Aorta (tissue), 5 donors: ENCODE data around the gene PPME1. TPM values are rescaled to one million over a fixed set of nuclear protein-coding genes. Genes with fewer than 3 reads are reported as not detected.

Experiments used
- ATAC-seq: fragments of 200-7000 bp; cut with Tn5 transposase; one replicate; pipeline ENCODE4 v1.9.1; 2022; ENCODE audit warnings: moderate library complexity; ENCODE audit not compliant: low FRiP score
- DNase-seq, 2 donors: peaks; one replicate each; pipeline ENCODE4 v3.0.0-alpha.2; 2020
- H3K27ac ChIP-seq, 2 donors: one replicate each; pipeline ENCODE4 v1.5.1; 2013; ENCODE audit warnings: low read length in 2 of 2, mild to moderate bottlenecking in 2 of 2, moderate library complexity in 2 of 2, control low read depth in 1 of 2, inconsistent platforms in 1 of 2, low read depth in 1 of 2
- H3K27me3 ChIP-seq, 2 donors: one replicate each; pipeline ENCODE4 v1.6.1; 2013; ENCODE audit warnings: control low read depth in 1 of 2, low read length in 1 of 2, mild to moderate bottlenecking in 1 of 2, moderate library complexity in 1 of 2; ENCODE audit not compliant: insufficient read depth in 2 of 2, control insufficient read depth in 1 of 2
- H3K36me3 ChIP-seq, 2 donors: one replicate each; pipeline ENCODE4 v1.6.1; 2013; ENCODE audit warnings: control low read depth in 1 of 2, low read length in 1 of 2, mild to moderate bottlenecking in 1 of 2; ENCODE audit not compliant: insufficient read depth in 2 of 2, control insufficient read depth in 1 of 2
- H3K4me1 ChIP-seq, 2 donors: one replicate each; pipeline ENCODE4 v1.6.1; 2013; ENCODE audit warnings: low read length in 2 of 2, control low read depth in 1 of 2, mild to moderate bottlenecking in 1 of 2, moderate library complexity in 1 of 2; ENCODE audit not compliant: insufficient read depth in 2 of 2, control insufficient read depth in 1 of 2
- H3K4me3 ChIP-seq, 2 donors: one replicate each; pipeline ENCODE4 v1.5.1; 2013; ENCODE audit warnings: low read length in 2 of 2, control low read depth in 1 of 2, mild to moderate bottlenecking in 1 of 2
- H3K9me3 ChIP-seq: one replicate; pipeline ENCODE4 v1.6.1; 2013; ENCODE audit warnings: mild to moderate bottlenecking, low read length; ENCODE audit not compliant: control insufficient read depth
- WGBS, 2 donors: extraction: QIAGEN DNeasy Blood & Tissue Kit; methylation state at CpG; one replicate each; pipeline ENCODE4 v1.1.7; 2013; 5-methylcytosine and 5-hydroxymethylcytosine counted together
- intact Hi-C, 2 donors: fragments of 100-400 bp; cut with DNase I; formaldehyde crosslinking; loops; one replicate each; pipeline versions ENCODE4 v1.14.2 to v1.15.0; 2022
- polyA plus RNA-seq, 2 donors: library from polyadenylated mRNA; stranded (reverse); fragments of 200-250 nt; gene quantifications; one replicate each; pipeline ENCODE4 v1.2.3, GENCODE V29; 2013
- total RNA-seq, 2 donors: library from RNA; stranded (reverse); fragmentation: NEBNext Ultra II Directional; extraction: Animal tissue kit (Norgen Biotek cat#: 25700); gene quantifications; one replicate each; pipeline ENCODE4 v1.2.1, GENCODE V29; 2021
- donor health status: healthy with polysubstance abuse.
- donor health status: Bipolar disorder and iron deficiency.
- donor health status: DM: no; HTN: no; CAD: no.
- donor health status: DM: no; HTN: no; CAD: no.
- donor health status: DM: yes; HTN: yes; CAD: no.

PPME1 gene
- total and polyA plus RNA-seq, 4 donors: 17.2 to 43.2 (median 29.2) TPM

GRCh38 chr11:74171630-74171968, 510 bp downstream of the PPME1 start:
- Histone ChIP-seq H3K27me3 (no peaks in the 10 kb centered on the region), H3K27ac (peak overlapping the region; percentile 3 to 61), H3K4me3 (peak overlapping the region; percentile 61 to 71), H3K36me3 (no peaks in the 10 kb centered on the region), H3K9me3 (no peaks in the 10 kb centered on the region), H3K4me1 (peaks cover 0 to 17% of the 10 kb centered on the region in 2 donors)
- intact Hi-C loops: loop anchor here in 1 of 2 donors (2.0 kb wide), 1 partner anchor 321 kb away; the partner anchor contains the start of gene LIPT2
- ATAC-seq (no peak), DNase-seq (no peak)
- 0% methylated on average over 5 of the region's 5 CpGs for WGBS, 2 donors

GRCh38 chr11:74171997-74172396, 908 bp downstream of the PPME1 start:
- WGBS, 2 donors: 19 to 23% methylated on average over 5 of the region's 5 CpGs
- H3K27ac ChIP-seq: no peak overlapping the region
- intact Hi-C loops: loop anchor here in 1 of 2 donors (2.0 kb wide), 1 partner anchor 321 kb away; the partner anchor contains the start of gene LIPT2

DNA sequence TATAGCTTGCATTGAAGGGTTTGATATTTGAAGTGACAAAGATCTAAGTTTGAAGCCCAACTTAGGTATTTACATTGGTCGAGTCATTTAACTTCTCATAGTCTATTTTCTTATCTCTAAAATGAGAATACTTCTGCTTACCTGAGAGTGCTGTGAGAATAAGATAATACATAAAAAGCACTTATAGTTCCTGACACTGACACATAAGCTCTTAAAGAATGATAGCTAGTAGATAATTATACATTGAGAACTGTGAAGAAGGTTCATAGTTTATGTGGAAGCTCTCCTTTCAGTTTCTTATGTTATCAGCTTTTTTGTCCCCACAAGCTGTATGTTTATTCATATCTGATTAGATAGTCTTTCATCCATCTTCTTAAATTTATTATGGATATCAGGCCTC, 4.8 kb downstream of the PPME1 start:
- 87 to 89% methylated on average over 1 of the region's 1 CpG for WGBS, 2 donors
- DNase-seq (no peak), ATAC-seq (no peak)
- no peaks in the 10 kb centered on the region for H3K9me3 ChIP-seq
- intact Hi-C loops: no loop called here
- no peaks in the 10 kb centered on the region for H3K36me3 ChIP-seq
- peaks cover 0 to 17% of the 10 kb centered on the region in 2 donors for H3K4me1 ChIP-seq
- H3K27ac ChIP-seq: no peak overlapping the region
- H3K27me3 ChIP-seq: no peaks in the 10 kb centered on the region
- no peak overlapping the region for H3K4me3 ChIP-seq

More at GRCh38 chr11:74171997-74172396, 908 bp downstream of the PPME1 start:
- Histone ChIP-seq H3K27me3 (no peaks in the 10 kb centered on the region), H3K4me3 (peak overlapping the region; percentile 61 to 71), H3K36me3 (no peaks in the 10 kb centered on the region), H3K4me1 (peaks cover 0 to 17% of the 10 kb centered on the region in 2 donors), H3K9me3 (no peaks in the 10 kb centered on the region)
- ATAC-seq (no peak), DNase-seq (no peak)

- H3K9me3 ChIP-seq: no peaks in the 10 kb centered on the region
- WGBS, 2 donors: 50 to 55% methylated on average over 7 of the region's 7 CpGs
- intact Hi-C loops: no loop called here
- no peaks in the 10 kb centered on the region for H3K27me3 ChIP-seq
- H3K4me1 ChIP-seq: peaks cover 0 to 4% of the 10 kb centered on the region in 2 donors
- DNase-seq (no peak), ATAC-seq (no peak)
- no peak overlapping the region for H3K4me3 ChIP-seq
- H3K27ac ChIP-seq: peak overlapping the region; percentile 43 to 57
- H3K36me3 ChIP-seq: no peaks in the 10 kb centered on the region
Observed at GRCh38 chr11:74179234-74180052, 8.4 kb downstream of the PPME1 start.

- H3K4me3 ChIP-seq: no peak overlapping the region
- ATAC-seq: no peak
- 90 to 92% methylated on average over 4 of the region's 4 CpGs for WGBS, 2 donors
Observed at GRCh38 chr11:74182635-74183034, 11.5 kb downstream of the PPME1 start.

DNA sequence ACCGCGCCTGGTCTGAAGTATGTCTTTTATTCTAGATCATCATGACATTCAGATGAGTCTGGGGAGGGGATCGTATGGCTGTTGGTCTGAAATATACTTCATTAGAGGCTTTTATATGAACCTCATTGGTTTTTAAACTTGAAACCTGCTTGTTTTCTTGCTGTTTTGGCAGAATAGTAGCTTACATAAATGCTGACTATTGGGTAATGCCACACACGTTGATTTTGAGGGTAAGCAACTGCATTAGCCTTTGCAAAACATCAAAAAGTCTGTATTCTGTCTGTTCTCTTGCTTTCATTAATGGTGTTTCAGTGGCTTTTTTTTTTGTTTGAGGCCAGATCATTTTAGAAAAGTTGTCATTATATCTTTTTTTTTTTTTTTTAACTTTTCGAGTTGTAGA, 14.2 kb downstream of the PPME1 start:
- no peak for ATAC-seq

More at GRCh38 chr11:74182635-74183034, 11.5 kb downstream of the PPME1 start:
- intact Hi-C loops: no loop called here
- H3K9me3 ChIP-seq: no peaks in the 10 kb centered on the region
- H3K27me3 ChIP-seq: no peaks in the 10 kb centered on the region
- no peak for DNase-seq
- no peak overlapping the region for H3K27ac ChIP-seq
- H3K4me1 ChIP-seq: peaks cover 0 to 4% of the 10 kb centered on the region in 2 donors
- H3K36me3 ChIP-seq: no peaks in the 10 kb centered on the region

GRCh38 chr11:74185695-74186094, 14.6 kb downstream of the PPME1 start:
- intact Hi-C loops: no loop called here
- Histone ChIP-seq H3K4me3 (no peak overlapping the region), H3K27ac (no peak overlapping the region), H3K36me3 (no peaks in the 10 kb centered on the region), H3K4me1 (no peaks in the 10 kb centered on the region), H3K9me3 (no peaks in the 10 kb centered on the region), H3K27me3 (no peaks in the 10 kb centered on the region)
- DNase-seq (no peak), ATAC-seq (no peak)
- 95 to 99% methylated on average over 2 of the region's 2 CpGs for WGBS, 2 donors

More for the DNA sequence above, 14.2 kb downstream of the PPME1 start:
- intact Hi-C loops: no loop called here
- Histone ChIP-seq H3K36me3 (no peaks in the 10 kb centered on the region), H3K4me3 (no peak overlapping the region), H3K27ac (no peak overlapping the region), H3K9me3 (no peaks in the 10 kb centered on the region), H3K4me1 (no peaks in the 10 kb centered on the region), H3K27me3 (no peaks in the 10 kb centered on the region)
- no peak for DNase-seq
- 87 to 93% methylated on average over 5 of the region's 5 CpGs for WGBS, 2 donors

GRCh38 chr11:74195828-74196227, 24.7 kb downstream of the PPME1 start:
- H3K27me3 ChIP-seq: no peaks in the 10 kb centered on the region
- no peak overlapping the region for H3K27ac ChIP-seq
- H3K36me3 ChIP-seq: no peaks in the 10 kb centered on the region
- intact Hi-C loops: no loop called here
- H3K9me3 ChIP-seq: no peaks in the 10 kb centered on the region
- no peak for ATAC-seq
- no peak overlapping the region for H3K4me3 ChIP-seq
- DNase-seq: no peak
- no peaks in the 10 kb centered on the region for H3K4me1 ChIP-seq
